ENCODE data around the gene PDLIM5.
A peak's percentile ranks its signal among the peaks of the same experiment; 100 is the strongest.

The PDLIM5 gene

GRCh38 chr4:94519019-94519418 is 67.3 kb downstream of the PDLIM5 start:
- Mint-ChIP-seq H3K4me3 (no peak overlapping the region), H3K27me3 (ENCODE audit: low read depth, poor library complexity) (no peaks in the 10 kb centered on the region), H3K36me3 (ENCODE audit: low read depth) (peaks cover 12% of the 10 kb centered on the region), H3K9me3 (no peaks in the 10 kb centered on the region), H3K4me1 (peaks cover 29% of the 10 kb centered on the region), H3K27ac (peak overlapping the region; percentile 94)
- TF ChIP-seq CTCF (IDR thresholded peaks at IDR 0.05), result no peak
- DNase-seq, result no peak

- Mint-ChIP-seq H3K27ac (peak overlapping the region; percentile 80), H3K4me1 (peaks cover 34% of the 10 kb centered on the region), H3K36me3 (ENCODE audit: low read depth) (peaks cover 17% of the 10 kb centered on the region), H3K27me3 (ENCODE audit: low read depth, poor library complexity) (no peaks in the 10 kb centered on the region), H3K9me3 (no peaks in the 10 kb centered on the region), H3K4me3 (no peak overlapping the region)
- DNase-seq, result no peak
- no peak for TF ChIP-seq CTCF (IDR thresholded peaks at IDR 0.05)
Observed at GRCh38 chr4:94519925-94520789, 68.4 kb downstream of the PDLIM5 start.

- Mint-ChIP-seq H3K27ac (no peak overlapping the region), H3K9me3 (no peaks in the 10 kb centered on the region), H3K4me3 (no peak overlapping the region), H3K4me1 (peaks cover 44% of the 10 kb centered on the region), H3K27me3 (ENCODE audit: low read depth, poor library complexity) (no peaks in the 10 kb centered on the region), H3K36me3 (ENCODE audit: low read depth) (peaks cover 29% of the 10 kb centered on the region)
- no peak for TF ChIP-seq CTCF (IDR thresholded peaks at IDR 0.05)
- no peak for DNase-seq
Observed at GRCh38 chr4:94523033-94523580, 71.4 kb downstream of the PDLIM5 start.

- Mint-ChIP-seq H3K4me1 (peaks cover 47% of the 10 kb centered on the region), H3K27me3 (ENCODE audit: low read depth, poor library complexity) (no peaks in the 10 kb centered on the region), H3K27ac (no peak overlapping the region), H3K4me3 (no peak overlapping the region), H3K9me3 (no peaks in the 10 kb centered on the region), H3K36me3 (ENCODE audit: low read depth) (peaks cover 31% of the 10 kb centered on the region)
- no peak for TF ChIP-seq CTCF (IDR thresholded peaks at IDR 0.05)
- no peak for DNase-seq
Observed at GRCh38 chr4:94523617-94524016, 71.9 kb downstream of the PDLIM5 start.

DNA sequence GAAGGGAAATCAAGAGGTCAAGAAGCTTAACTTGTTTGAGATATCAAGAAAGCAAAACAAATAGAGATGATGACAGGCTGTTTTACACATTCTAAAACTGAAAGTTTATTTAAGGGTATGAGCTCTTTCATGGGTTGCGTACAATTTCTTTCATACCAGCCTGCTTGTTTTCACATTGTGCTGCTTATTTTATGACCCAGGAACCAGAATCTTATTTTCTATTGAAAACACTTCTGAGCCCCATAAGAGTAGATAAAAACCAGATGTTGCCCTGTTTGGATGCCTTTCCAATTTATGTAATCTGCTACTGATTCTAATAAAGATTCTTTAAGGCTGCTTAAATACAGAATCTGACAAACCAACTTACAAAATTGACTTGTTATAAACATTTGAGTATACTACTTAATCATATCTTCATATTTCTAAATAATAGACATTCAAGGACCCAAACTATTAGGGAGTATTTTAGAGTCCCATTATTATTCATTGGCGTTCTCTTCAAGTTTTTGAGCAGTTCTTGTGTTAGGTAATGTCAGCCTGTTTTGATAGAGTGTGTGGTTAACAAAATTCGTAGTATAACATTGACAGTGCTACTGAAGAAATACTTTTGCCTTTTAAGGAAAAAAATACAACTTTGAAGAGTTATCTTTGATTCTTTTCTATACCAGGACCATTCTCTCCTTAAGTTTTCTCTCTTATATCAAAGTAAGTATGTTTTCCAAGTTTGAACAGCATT is 74.4 kb downstream of the PDLIM5 start:
- Mint-ChIP-seq H3K4me1 (peaks cover 35% of the 10 kb centered on the region), H3K9me3 (no peaks in the 10 kb centered on the region)

More for the DNA sequence above, 74.4 kb downstream of the PDLIM5 start:
- Mint-ChIP-seq H3K27me3 (ENCODE audit: low read depth, poor library complexity) (no peaks in the 10 kb centered on the region), H3K36me3 (ENCODE audit: low read depth) (peaks cover 29% of the 10 kb centered on the region), H3K4me3 (no peak overlapping the region), H3K27ac (peak overlapping the region; percentile 18)
- no peak for DNase-seq
- TF ChIP-seq CTCF (IDR thresholded peaks at IDR 0.05), result no peak

Data from nephron progenitor cell (in vitro differentiated cells).